ENCODE results near the gene CDH5. TPM values are rescaled to one million over a fixed set of nuclear protein-coding genes. Genes with fewer than 3 reads are reported as not detected.

The CDH5 gene
- total and polyA plus RNA-seq, 2 of the 8 experiments (the other 6 are each of a cell fraction or from before 2014, with no cell fraction given): 0.32 TPM

GRCh38 chr16:66376114-66376513 lies 9.6 kb downstream of the CDH5 start:
- DNase-seq (ENCODE audit: low read depth in 1 of 2, low spot score in 2 of 2) (no peak), FAIRE-seq (no peak)
- no peak overlapping the region for H3K9ac ChIP-seq (replicated peaks in 1 of 4; ENCODE audit: extremely low read depth in 1 of 4, low read depth in 3 of 4, low read length in 3 of 4)
- H3K23me2 ChIP-seq (ENCODE audit: low read depth, low read length): peaks cover 10% of the 10 kb centered on the region; the same call in 1 of the 2 replicates
- H4K5ac ChIP-seq (ENCODE audit: insufficient read length, low read depth, low read length): no peak overlapping the region
- ChIA-PET CTCF (ENCODE audit: partially characterized antibody) (interaction anchor here (0.6 to 1.4 kb wide), 4 partner anchors 9 to 288 kb away, joined by 3 to 5 read pairs (median 4); partner anchors contain the start of gene CDH5), POLR2A (ENCODE audit: partially characterized antibody) (interaction anchor here (0.7 kb wide), 1 partner anchor 21 kb away, joined by 3 read pairs; no protein-coding TSS in a partner anchor)
- 94% methylated on average over 6 of the region's 6 CpGs; no CpG with 5 or more reads in 1 of the 2 experiments for WGBS, 2 experiments (ENCODE audit: extremely low coverage in 1 of 2, insufficient coverage in 1 of 2, insufficient read length in 1 of 2, insufficient replicate concordance in 2 of 2, low coverage in 1 of 2, low lambda C conversion rate in 2 of 2, missing lambda C conversion rate in 1 of 2)
- H4K20me1 ChIP-seq (replicated peaks in 1 of 2; ENCODE audit: control insufficient read depth in 1 of 2, insufficient read depth in 2 of 2, low read length in 2 of 2): peaks cover 0 to 3% of the 10 kb centered on the region in 2 experiments
- no peak overlapping the region for H3K56ac ChIP-seq (replicated peaks; ENCODE audit: insufficient read length, low read depth, low read length)
- no peaks in the 10 kb centered on the region for H3K9me3 ChIP-seq (ENCODE audit: insufficient read depth in 2 of 2, low read depth in 1 of 2, low read length in 1 of 2)
- H2AFZ ChIP-seq (ENCODE audit: low read length): no peak overlapping the region
- no peaks in the 10 kb centered on the region for H3K27me3 ChIP-seq (replicated peaks in 1 of 4; ENCODE audit: control insufficient read depth in 3 of 4, extremely low read depth in 1 of 4, insufficient read depth in 3 of 4, low read length in 3 of 4)
- no peak overlapping the region for H2BK20ac ChIP-seq (ENCODE audit: low read length)
- H3K4ac ChIP-seq (replicated peaks; ENCODE audit: insufficient read length, low read depth, low read length): no peak overlapping the region
- no peaks in the 10 kb centered on the region for H3K36me3 ChIP-seq (ENCODE audit: control insufficient read depth in 2 of 4, insufficient read depth in 4 of 4, low read length in 3 of 4)
- H3K4me3 ChIP-seq (ENCODE audit: extremely low read depth in 1 of 4, insufficient read depth in 2 of 4, low read depth in 3 of 4, low read length in 4 of 4): no peak overlapping the region
- H3K4me1 ChIP-seq (replicated peaks in 1 of 4; ENCODE audit: control insufficient read depth in 3 of 4, insufficient read depth in 4 of 4, low read length in 3 of 4): peaks cover 0 to 4% (median 1%) of the 10 kb centered on the region in 4 experiments; a peak in 1 of 7 replicates
- no peak overlapping the region for H3K27ac ChIP-seq (ENCODE audit: low read depth, low read length)
- no peak overlapping the region for H3K4me2 ChIP-seq (ENCODE audit: insufficient read depth in 1 of 2, low read depth in 2 of 2, low read length in 2 of 2)
- no peak overlapping the region for H2BK5ac ChIP-seq (ENCODE audit: low read depth, low read length)
- H2BK15ac ChIP-seq (ENCODE audit: low read length): no peak overlapping the region
- no peak overlapping the region for H2BK12ac ChIP-seq (ENCODE audit: low read depth, low read length)
- TF ChIP-seq JUND (IDR thresholded peaks at IDR 0.05; ENCODE audit: low read length): no peak
- H3K79me1 ChIP-seq (ENCODE audit: low read depth, low read length): no peaks in the 10 kb centered on the region
- no peaks in the 10 kb centered on the region for H3K79me2 ChIP-seq (ENCODE audit: control insufficient read depth in 1 of 2, insufficient read depth in 2 of 2, low read length in 2 of 2)
- H2BK120ac ChIP-seq (replicated peaks; ENCODE audit: low read depth, low read length): no peak overlapping the region
- H2AK5ac ChIP-seq (ENCODE audit: low read depth, low read length): no peak overlapping the region
- H3K14ac ChIP-seq (ENCODE audit: insufficient read length): no peak overlapping the region
- H4K91ac ChIP-seq (replicated peaks; ENCODE audit: insufficient read length, low read length): no peak overlapping the region
- H4K8ac ChIP-seq (ENCODE audit: extremely low read depth, insufficient read depth, low read length): no peak overlapping the region
- no peak overlapping the region for H3K23ac ChIP-seq (ENCODE audit: insufficient read length)
- H3K18ac ChIP-seq (ENCODE audit: extremely low read depth, low read length): no peak overlapping the region
